ENCODE data around the gene RAI14. TPM values are rescaled to one million over a fixed set of nuclear protein-coding genes. Genes with fewer than 3 reads are reported as not detected.
A peak's percentile ranks its signal among the peaks of the same experiment; 100 is the strongest.
"Not testable (repeated sequence)": the region's sequence is repeated elsewhere in the genome, so short reads cannot be mapped to it uniquely, and the experiment has no call there.

Gene RAI14
- total RNA-seq, 4 donors from 2014 or later, result 16.4 to 32.2 (median 18.8) TPM

- TF ChIP-seq, protein P1, sequence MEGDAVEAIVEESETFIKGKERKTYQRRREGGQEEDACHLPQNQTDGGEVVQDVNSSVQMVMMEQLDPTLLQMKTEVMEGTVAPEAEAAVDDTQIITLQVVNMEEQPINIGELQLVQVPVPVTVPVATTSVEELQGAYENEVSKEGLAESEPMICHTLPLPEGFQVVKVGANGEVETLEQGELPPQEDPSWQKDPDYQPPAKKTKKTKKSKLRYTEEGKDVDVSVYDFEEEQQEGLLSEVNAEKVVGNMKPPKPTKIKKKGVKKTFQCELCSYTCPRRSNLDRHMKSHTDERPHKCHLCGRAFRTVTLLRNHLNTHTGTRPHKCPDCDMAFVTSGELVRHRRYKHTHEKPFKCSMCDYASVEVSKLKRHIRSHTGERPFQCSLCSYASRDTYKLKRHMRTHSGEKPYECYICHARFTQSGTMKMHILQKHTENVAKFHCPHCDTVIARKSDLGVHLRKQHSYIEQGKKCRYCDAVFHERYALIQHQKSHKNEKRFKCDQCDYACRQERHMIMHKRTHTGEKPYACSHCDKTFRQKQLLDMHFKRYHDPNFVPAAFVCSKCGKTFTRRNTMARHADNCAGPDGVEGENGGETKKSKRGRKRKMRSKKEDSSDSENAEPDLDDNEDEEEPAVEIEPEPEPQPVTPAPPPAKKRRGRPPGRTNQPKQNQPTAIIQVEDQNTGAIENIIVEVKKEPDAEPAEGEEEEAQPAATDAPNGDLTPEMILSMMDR (IDR thresholded peaks at IDR 0.05), result no peak
- DNase-seq (ENCODE audit: low spot score) (no peak), ATAC-seq (ENCODE audit: low FRiP score) (no peak)
Observed at GRCh38 chr5:34778091-34778850, 122.1 kb downstream of the RAI14 start.

DNA sequence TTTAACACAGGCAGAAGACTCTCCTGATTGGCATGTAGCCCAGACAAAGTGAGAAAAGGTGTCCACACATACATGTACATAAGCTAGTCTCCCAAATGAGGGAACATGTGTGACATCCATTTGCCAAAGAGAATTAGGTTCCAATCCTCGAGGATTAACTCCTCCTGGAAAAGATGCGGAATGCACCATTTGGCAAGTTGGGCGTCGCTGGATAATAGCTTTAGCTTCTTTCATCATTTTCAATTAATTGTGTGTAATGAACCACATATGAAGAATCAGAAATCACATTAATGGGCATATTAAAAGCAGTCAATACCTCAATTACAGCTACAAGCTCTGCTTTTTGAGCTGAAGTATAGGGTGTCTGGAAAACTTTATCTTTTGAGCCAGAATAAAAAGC is 127.8 kb downstream of the RAI14 start:
- DNase-seq (ENCODE audit: low spot score); ATAC-seq (ENCODE audit: low FRiP score): not testable (repeated sequence)

DNA sequence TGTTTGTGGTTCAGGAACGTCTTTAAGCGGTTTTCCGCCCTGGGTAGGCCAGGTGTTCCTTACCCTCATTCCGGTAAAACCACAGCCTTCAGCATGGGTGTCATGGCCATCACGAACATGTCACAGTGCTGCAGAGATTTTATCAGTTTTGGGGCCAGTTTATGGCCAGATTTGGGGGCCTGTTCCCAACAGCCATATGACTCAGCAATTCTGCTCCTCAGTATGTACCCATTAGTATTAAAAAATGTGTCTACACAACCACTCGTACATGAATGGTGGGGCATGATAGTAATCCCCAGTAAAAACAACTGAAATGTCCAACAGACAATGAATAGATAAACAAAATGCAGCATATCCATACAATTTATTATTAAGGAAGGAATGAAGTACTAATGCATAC is 130.9 kb downstream of the RAI14 start:
- TF ChIP-seq, protein P1 (IDR thresholded peaks at IDR 0.05), result no peak
- ATAC-seq (ENCODE audit: low FRiP score) (no peak), DNase-seq (ENCODE audit: low spot score) (no peak)

DNA sequence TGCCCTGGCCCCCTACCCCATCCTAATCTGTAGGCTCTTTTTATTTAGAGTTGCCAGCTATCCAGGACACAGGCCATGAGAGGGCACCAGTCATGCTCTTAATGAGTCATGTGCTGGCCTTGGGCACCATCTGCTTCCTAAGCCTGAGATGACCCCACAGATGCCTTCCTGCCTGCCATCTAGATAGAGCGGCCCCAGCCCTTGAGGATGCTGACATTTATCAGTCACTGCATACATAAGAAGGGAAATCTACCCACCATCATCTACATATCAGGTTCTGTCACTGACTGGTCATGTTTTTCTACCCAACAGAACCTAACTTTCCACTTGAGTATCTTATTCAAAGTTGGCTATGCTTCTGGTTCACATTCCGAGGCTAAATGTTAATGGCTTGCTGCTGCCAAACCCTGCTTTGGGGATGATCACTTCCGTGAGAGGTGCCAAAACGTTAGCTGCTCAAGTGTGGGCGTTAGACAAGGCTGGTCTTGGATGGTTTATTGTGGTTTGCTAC is 132.9 kb downstream of the RAI14 start:
- ATAC-seq (ENCODE audit: low FRiP score) (peak; percentile 66), DNase-seq (ENCODE audit: low spot score) (no peak)
- TF ChIP-seq, protein P1 (IDR thresholded peaks at IDR 0.05), result no peak

DNA sequence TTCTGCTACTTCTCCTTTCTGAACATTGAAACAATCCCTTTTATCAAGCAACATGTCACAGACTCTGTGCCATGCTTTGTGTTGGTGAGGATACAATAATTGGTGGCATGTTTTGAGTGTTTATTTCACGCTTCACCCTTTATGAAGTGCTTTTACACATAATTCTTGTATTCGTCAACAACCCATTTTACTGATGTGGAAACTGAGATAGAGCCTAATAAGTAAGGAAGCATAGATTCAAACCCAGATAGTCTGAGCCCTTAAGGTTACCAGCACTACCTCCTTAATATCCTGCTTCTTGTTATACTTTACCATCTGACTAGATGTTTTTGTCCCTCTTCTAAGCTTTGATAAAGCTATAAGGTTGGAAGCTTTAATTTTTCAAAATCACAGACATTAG is 133.5 kb downstream of the RAI14 start:
- no peak for DNase-seq (ENCODE audit: low spot score)
- TF ChIP-seq, protein P1 (IDR thresholded peaks at IDR 0.05), result no peak
- no peak for ATAC-seq (ENCODE audit: low FRiP score)

GRCh38 chr5:34790069-34790468 is 133.9 kb downstream of the RAI14 start:
- TF ChIP-seq, protein P1 (IDR thresholded peaks at IDR 0.05), result no peak
- no peak for DNase-seq (ENCODE audit: low spot score)
- ATAC-seq (ENCODE audit: low FRiP score), result no peak

GRCh38 chr5:34791761-34792244 is 135.7 kb downstream of the RAI14 start:
- TF ChIP-seq, protein P1 (IDR thresholded peaks at IDR 0.05), result no peak
- DNase-seq (ENCODE audit: low spot score) (no peak), ATAC-seq (ENCODE audit: low FRiP score) (peak; percentile 89)

Measured in omental fat pad (tissue), 4 donors.